CD14-positive monocyte (primary cell): ENCODE data around the gene LDLRAP1. TPM values are rescaled to one million over a fixed set of nuclear protein-coding genes. Genes with fewer than 3 reads are reported as not detected.

Experiments used
- DNase-seq, 3 donors: peaks; one replicate each; pipeline ENCODE4 v3.0.0-alpha.2; 2011 to 2022
- H2AFZ ChIP-seq: 2 replicates; pipeline ENCODE4 v1.6.0; 2012; ENCODE audit warnings: mild to moderate bottlenecking, low read depth, low read length, inconsistent platforms; ENCODE audit not compliant: insufficient read depth, poor library complexity, severe bottlenecking
- H3K27ac ChIP-seq, 2 donors: 1 replicate in 1 of 2; 2 replicates in 1 of 2; pipeline ENCODE4 v1.5.1; 2012 to 2013; ENCODE audit warnings: low read length in 2 of 2, control low read depth in 1 of 2, inconsistent platforms in 1 of 2, low read depth in 1 of 2, mild to moderate bottlenecking in 1 of 2
- H3K27me3 ChIP-seq, 2 donors: one replicate each; pipeline versions ENCODE4 v1.6.0 to v1.6.1; 2011 to 2013; ENCODE audit warnings: low read length in 2 of 2; ENCODE audit not compliant: control insufficient read depth in 2 of 2, insufficient read depth in 2 of 2
- H3K36me3 ChIP-seq, 2 donors: replicated peaks in 1 of 2; 1 replicate in 1 of 2; 2 replicates in 1 of 2; pipeline versions ENCODE4 v1.5.1 to v1.6.1; 2012 to 2013; ENCODE audit warnings: low read length in 2 of 2, control low read depth in 1 of 2, inconsistent platforms in 1 of 2, mild to moderate bottlenecking in 1 of 2; ENCODE audit not compliant: insufficient read depth in 2 of 2, control insufficient read depth in 1 of 2
- H3K4me1 ChIP-seq, 2 donors: 1 replicate in 1 of 2; 2 replicates in 1 of 2; pipeline versions ENCODE4 v1.5.1 to v1.6.1; 2012 to 2013; ENCODE audit warnings: low read length in 2 of 2, control low read depth in 1 of 2, inconsistent platforms in 1 of 2, mild to moderate bottlenecking in 1 of 2, moderate library complexity in 1 of 2; ENCODE audit not compliant: insufficient read depth in 2 of 2, control insufficient read depth in 1 of 2
- H3K4me2 ChIP-seq: replicated peaks from 2 replicates; pipeline ENCODE3; 2012; ENCODE audit warnings: low read length, moderate library complexity, mild to moderate bottlenecking; ENCODE audit not compliant: poor library complexity, severe bottlenecking; ENCODE audit errors: extremely low read depth
- H3K4me3 ChIP-seq, 3 experiments: fragments of 200-600 bp in 1 of 3; sonication (generic) in 1 of 3; replicated peaks in 1 of 3; 1 replicate in 2 of 3; 2 replicates in 1 of 3; pipeline ENCODE4 v1.5.1; 2011 to 2013; ENCODE audit warnings: low read length in 3 of 3, mild to moderate bottlenecking in 3 of 3, control low read depth in 2 of 3, low read depth in 2 of 3, inconsistent platforms in 1 of 3, moderate library complexity in 1 of 3
- H3K79me2 ChIP-seq: 2 replicates; pipeline ENCODE4 v1.6.0; 2012; ENCODE audit warnings: mild to moderate bottlenecking, control low read depth, inconsistent platforms, low read length, moderate library complexity; ENCODE audit not compliant: insufficient read depth
- H3K9ac ChIP-seq: 2 replicates; pipeline ENCODE4 v1.6.0; 2017; ENCODE audit warnings: low read length, mild to moderate bottlenecking; ENCODE audit not compliant: insufficient read depth, poor library complexity, severe bottlenecking
- H3K9me3 ChIP-seq, 2 donors: replicated peaks in 1 of 2; 1 replicate in 1 of 2; 2 replicates in 1 of 2; pipeline versions ENCODE4 v1.5.1 to v1.6.1; 2012 to 2013; ENCODE audit warnings: low read length in 2 of 2, control low read depth in 1 of 2; ENCODE audit not compliant: control insufficient read depth in 1 of 2, insufficient read depth in 1 of 2
- H4K20me1 ChIP-seq: 2 replicates; pipeline ENCODE4 v1.6.0; 2012; ENCODE audit warnings: mild to moderate bottlenecking, low read length, control low read depth, moderate library complexity; ENCODE audit not compliant: insufficient read depth
- H3K27ac Mint-ChIP-seq, 7 donors: one replicate each; pipeline ENCODE4 v1.8.0; 2020; ENCODE audit warnings: mild to moderate bottlenecking in 7 of 7, mixed read lengths in 7 of 7, moderate library complexity in 6 of 7, inconsistent platforms in 2 of 7
- H3K27me3 Mint-ChIP-seq, 3 donors: one replicate each; pipeline ENCODE4 v1.8.0; 2021 to 2022; ENCODE audit warnings: low read depth in 3 of 3, mild to moderate bottlenecking in 3 of 3, mixed read lengths in 3 of 3, moderate library complexity in 3 of 3, inconsistent platforms in 1 of 3
- H3K36me3 Mint-ChIP-seq, 2 donors: one replicate each; pipeline ENCODE4 v1.8.0; 2020; ENCODE audit warnings: mixed read lengths in 2 of 2, inconsistent platforms in 1 of 2, mild to moderate bottlenecking in 1 of 2
- H3K4me1 Mint-ChIP-seq: one replicate; pipeline ENCODE4 v1.8.0; 2020; ENCODE audit warnings: mild to moderate bottlenecking, mixed read lengths
- H3K4me3 Mint-ChIP-seq, 2 donors: one replicate each; pipeline ENCODE4 v1.8.0; 2020; ENCODE audit warnings: mild to moderate bottlenecking in 2 of 2, mixed read lengths in 2 of 2, moderate library complexity in 1 of 2
- H3K9me3 Mint-ChIP-seq, 7 donors: one replicate each; pipeline ENCODE4 v1.8.0; 2020 to 2022; ENCODE audit warnings: mixed read lengths in 7 of 7, mild to moderate bottlenecking in 6 of 7, moderate library complexity in 6 of 7, inconsistent platforms in 2 of 7
- WGBS: methylation state at CpG from one replicate; pipeline ENCODE4 v1.1.5; 2013; ENCODE audit warnings: missing lambda C conversion rate; ENCODE audit not compliant: insufficient coverage; 5-methylcytosine and 5-hydroxymethylcytosine counted together
- intact Hi-C, 2 donors: fragments of 100-400 bp; cut with micrococcal nuclease; formaldehyde crosslinking; loops; one replicate each; pipeline versions ENCODE4 v1.15.0 to v1.15.1; 2023
- polyA plus RNA-seq, 3 donors: library from polyadenylated mRNA; depleted of rRNA in 1 of 3; unstranded in 2 of 3; stranded (reverse) in 1 of 3; fragments of 300-500 nt in 2 of 3; fragments of >200 nt in 1 of 3; fragmentation: Illumina TruSeq in 2 of 3; gene quantifications; 1 replicate in 2 of 3; 2 replicates in 1 of 3; pipeline ENCODE4 v1.2.3, GENCODE V29; 2012 to 2021
- TF ChIP-seq, protein P1 (sequence below): fragments of 200-600 bp; IDR thresholded peaks from one replicate; pipeline ENCODE4 v1.8.0; 2022; ENCODE audit warnings: antibody characterized with exemption, mild to moderate bottlenecking

The LDLRAP1 gene
- polyA plus RNA-seq, 3 donors: 12.8 to 18.5 (median 14.6) TPM

GRCh38 chr1:25527946-25528595 lies 15.3 kb upstream of the LDLRAP1 start:
- Histone ChIP-seq H3K9me3 (peaks cover 0 to 4% of the 10 kb centered on the region in 2 donors), H3K4me3 (no peak overlapping the region), H3K27ac (no peak overlapping the region), H3K27me3 (no peaks in the 10 kb centered on the region), H3K4me1 (no peaks in the 10 kb centered on the region), H3K9ac (no peak overlapping the region), H3K36me3 (no peaks in the 10 kb centered on the region), H3K79me2 (no peaks in the 10 kb centered on the region), H3K4me2 (no peak overlapping the region), H2AFZ (no peak overlapping the region), H4K20me1 (no peaks in the 10 kb centered on the region)
- Mint-ChIP-seq H3K4me3 (no peak overlapping the region), H3K27ac (no peak overlapping the region), H3K27me3 (peaks cover 0 to 4% (median 2%) of the 10 kb centered on the region in 3 donors), H3K4me1 (no peaks in the 10 kb centered on the region), H3K36me3 (no peaks in the 10 kb centered on the region), H3K9me3 (peaks cover 1 to 7% (median 4%) of the 10 kb centered on the region in 7 donors)
- no peak for DNase-seq
- TF ChIP-seq, protein P1, sequence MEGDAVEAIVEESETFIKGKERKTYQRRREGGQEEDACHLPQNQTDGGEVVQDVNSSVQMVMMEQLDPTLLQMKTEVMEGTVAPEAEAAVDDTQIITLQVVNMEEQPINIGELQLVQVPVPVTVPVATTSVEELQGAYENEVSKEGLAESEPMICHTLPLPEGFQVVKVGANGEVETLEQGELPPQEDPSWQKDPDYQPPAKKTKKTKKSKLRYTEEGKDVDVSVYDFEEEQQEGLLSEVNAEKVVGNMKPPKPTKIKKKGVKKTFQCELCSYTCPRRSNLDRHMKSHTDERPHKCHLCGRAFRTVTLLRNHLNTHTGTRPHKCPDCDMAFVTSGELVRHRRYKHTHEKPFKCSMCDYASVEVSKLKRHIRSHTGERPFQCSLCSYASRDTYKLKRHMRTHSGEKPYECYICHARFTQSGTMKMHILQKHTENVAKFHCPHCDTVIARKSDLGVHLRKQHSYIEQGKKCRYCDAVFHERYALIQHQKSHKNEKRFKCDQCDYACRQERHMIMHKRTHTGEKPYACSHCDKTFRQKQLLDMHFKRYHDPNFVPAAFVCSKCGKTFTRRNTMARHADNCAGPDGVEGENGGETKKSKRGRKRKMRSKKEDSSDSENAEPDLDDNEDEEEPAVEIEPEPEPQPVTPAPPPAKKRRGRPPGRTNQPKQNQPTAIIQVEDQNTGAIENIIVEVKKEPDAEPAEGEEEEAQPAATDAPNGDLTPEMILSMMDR: no peak
- intact Hi-C loops: loop anchor here in 1 of 2 donors (10.0 kb wide), 1 partner anchor 243 kb away; no protein-coding TSS in a partner anchor
- 98% methylated on average over 15 of the region's 21 CpGs for WGBS

GRCh38 chr1:25528881-25529517 lies 14.4 kb upstream of the LDLRAP1 start:
- intact Hi-C loops: loop anchor here in 1 of 2 donors (10.0 kb wide), 1 partner anchor 244 kb away; no protein-coding TSS in a partner anchor

More at GRCh38 chr1:25528881-25529517, 14.4 kb upstream of the LDLRAP1 start:
- Histone ChIP-seq H3K4me2 (no peak overlapping the region), H3K36me3 (no peaks in the 10 kb centered on the region), H3K79me2 (no peaks in the 10 kb centered on the region), H3K27ac (no peak overlapping the region), H4K20me1 (no peaks in the 10 kb centered on the region), H3K4me3 (no peak overlapping the region), H2AFZ (no peak overlapping the region), H3K4me1 (no peaks in the 10 kb centered on the region), H3K27me3 (no peaks in the 10 kb centered on the region), H3K9me3 (peaks cover 0 to 4% of the 10 kb centered on the region in 2 donors), H3K9ac (no peak overlapping the region)
- peaks cover 0 to 3% (median 2%) of the 10 kb centered on the region in 3 donors for H3K27me3 Mint-ChIP-seq
- no peak for DNase-seq
- no peaks in the 10 kb centered on the region for H3K36me3 Mint-ChIP-seq
- TF ChIP-seq, protein P1: no peak
- H3K9me3 Mint-ChIP-seq: peaks cover 1 to 7% (median 4%) of the 10 kb centered on the region in 7 donors
- H3K4me3 Mint-ChIP-seq: no peak overlapping the region
- no peaks in the 10 kb centered on the region for H3K4me1 Mint-ChIP-seq
- 100% methylated on average over 1 of the region's 7 CpGs for WGBS
- no peak overlapping the region for H3K27ac Mint-ChIP-seq
